Mesodermal cell (in vitro differentiated cells): ENCODE data around the gene GJA10. TPM values are rescaled to one million over a fixed set of nuclear protein-coding genes. Genes with fewer than 3 reads are reported as not detected.
"Not testable (repeated sequence)": the region's sequence is repeated elsewhere in the genome, so short reads cannot be mapped to it uniquely, and the experiment has no call there.

Source experiments
- H3K27ac ChIP-seq: 2 replicates; pipeline ENCODE4 v1.7.0; 2013; ENCODE audit warnings: mild to moderate bottlenecking, low read depth, low read length, moderate library complexity; ENCODE audit not compliant: severe bottlenecking
- H3K36me3 ChIP-seq: 2 replicates; pipeline ENCODE4 v1.7.1; 2013; ENCODE audit warnings: mild to moderate bottlenecking, low read length, moderate library complexity; ENCODE audit not compliant: control insufficient read depth, insufficient read depth
- H3K4me1 ChIP-seq: one replicate; pipeline ENCODE4 v1.7.1; 2013; ENCODE audit warnings: mild to moderate bottlenecking, low read length; ENCODE audit not compliant: insufficient read depth, control insufficient read depth, poor library complexity, severe bottlenecking
- H3K4me3 ChIP-seq: 2 replicates; pipeline ENCODE4 v1.7.0; 2013; ENCODE audit warnings: low read length, control low read depth, mild to moderate bottlenecking; ENCODE audit not compliant: insufficient read depth, poor library complexity, severe bottlenecking; ENCODE audit errors: extremely low read depth
- H3K9me3 ChIP-seq: 2 replicates; pipeline ENCODE4 v1.7.1; 2013; ENCODE audit warnings: mild to moderate bottlenecking, low read length, moderate library complexity; ENCODE audit not compliant: control insufficient read depth
- WGBS, 2 experiments: methylation state at CpG; one replicate each; pipeline ENCODE4 v1.1.5; 2013; ENCODE audit warnings: missing lambda C conversion rate in 2 of 2; ENCODE audit not compliant: insufficient coverage in 2 of 2; 5-methylcytosine and 5-hydroxymethylcytosine counted together
- polyA plus RNA-seq, 2 experiments: library from polyadenylated mRNA; stranded (reverse); fragments of 50-300 nt; gene quantifications; one replicate each; pipeline ENCODE4 v1.2.3, GENCODE V29; 2013

GJA10 gene
- not detected for polyA plus RNA-seq (2013, experiment 1 of 2)
- polyA plus RNA-seq (2013, experiment 2 of 2): not detected

DNA sequence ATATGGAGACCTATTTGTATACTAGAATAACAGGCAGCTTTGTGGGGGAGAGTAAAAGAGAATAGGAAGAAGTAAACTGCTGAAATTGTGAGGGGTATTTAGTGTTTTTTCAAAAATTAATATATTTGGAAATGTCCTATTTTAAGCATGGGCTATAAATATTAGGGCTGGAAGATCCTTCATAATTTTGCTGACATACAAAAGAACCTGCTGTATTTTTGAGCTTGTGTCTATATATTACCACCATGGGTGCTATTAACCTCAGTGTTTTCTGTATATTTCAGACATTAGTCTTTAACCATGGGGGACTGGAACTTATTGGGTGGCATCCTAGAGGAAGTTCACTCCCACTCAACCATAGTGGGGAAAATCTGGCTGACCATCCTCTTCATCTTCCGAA lies at the start of gene GJA10:
Gene GJA10, plus strand, starts transcription at position 301 of the 400 bp plus-strand sequence. Its CDS starts 0 bp downstream, at position 301.
- Histone ChIP-seq H3K4me1 (no peaks in the 10 kb centered on the region), H3K36me3 (no peaks in the 10 kb centered on the region), H3K9me3 (no peaks in the 10 kb centered on the region), H3K27ac (no peak within 1 kb of the TSS), H3K4me3 (no peak within 1 kb of the TSS)
- WGBS, 2 experiments: no CpG with 5 or more reads among the region's 1 CpG

- H3K36me3 ChIP-seq: peaks cover 49% of the 10 kb centered on the region
- not testable (repeated sequence) for H3K4me3 ChIP-seq, H3K27ac ChIP-seq, H3K9me3 ChIP-seq, H3K4me1 ChIP-seq
- 96 to 100% methylated on average over 2 to 5 of the region's 5 CpGs for WGBS, 2 experiments
These were observed 46.8 kb upstream of the GJA10 start for GRCh38 chr6:89847513-89847912.

DNA sequence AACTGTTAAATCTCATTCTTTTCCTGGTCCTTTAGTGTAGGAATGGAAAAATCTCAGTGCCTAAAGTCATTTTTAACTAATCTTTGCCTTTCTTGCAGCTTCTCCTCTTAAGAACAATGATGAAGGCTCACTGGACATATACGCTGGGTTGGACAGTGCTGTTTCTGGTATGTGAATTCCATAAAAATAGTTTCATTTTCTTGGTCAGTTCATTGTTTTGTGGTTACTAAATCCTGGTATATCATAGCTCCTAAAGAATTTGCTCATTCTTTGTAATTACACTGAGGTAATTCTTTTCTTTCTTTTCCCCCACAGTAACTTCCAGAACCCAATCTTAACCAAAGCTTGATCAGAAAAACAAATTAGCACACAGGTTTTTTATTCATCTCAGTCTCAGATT lies 41.2 kb upstream of the GJA10 start:
- no CpG with 5 or more reads among the region's 1 CpG for WGBS, 2 experiments
- Histone ChIP-seq H3K4me1 (no peaks in the 10 kb centered on the region), H3K36me3 (peaks cover 73% of the 10 kb centered on the region), H3K4me3 (no peak overlapping the region), H3K9me3 (no peaks in the 10 kb centered on the region), H3K27ac (no peak overlapping the region)

DNA sequence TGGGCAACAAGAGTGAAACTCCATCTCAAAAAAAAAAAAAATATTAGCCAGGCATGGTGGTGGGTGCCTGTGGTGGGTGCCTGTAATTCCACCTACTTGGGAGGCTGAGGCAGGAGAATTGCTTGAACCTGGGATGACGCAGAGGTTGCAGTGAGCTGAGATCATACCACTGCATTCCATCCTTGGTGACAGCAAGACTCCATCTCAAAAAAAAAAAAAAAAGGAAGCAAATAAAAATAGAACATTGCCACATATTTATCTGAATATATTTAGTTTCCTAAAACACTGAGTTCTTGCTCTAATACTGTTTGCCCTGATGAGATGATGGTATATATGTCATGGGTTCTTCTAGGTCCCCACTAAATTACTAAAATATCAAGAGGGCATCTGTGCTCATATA lies 36.2 kb upstream of the GJA10 start:
- no CpG with 5 or more reads among the region's 1 CpG for WGBS, 2 experiments
- H3K36me3 ChIP-seq: peaks cover 84% of the 10 kb centered on the region
- H3K4me3 ChIP-seq: no peak overlapping the region
- no peak overlapping the region for H3K27ac ChIP-seq
- no peaks in the 10 kb centered on the region for H3K4me1 ChIP-seq
- H3K9me3 ChIP-seq: no peaks in the 10 kb centered on the region

- H3K36me3 ChIP-seq: peaks cover 85% of the 10 kb centered on the region
- 90 to 100% methylated on average over 2 to 3 of the region's 4 CpGs for WGBS, 2 experiments
- no peaks in the 10 kb centered on the region for H3K4me1 ChIP-seq
- H3K27ac ChIP-seq: no peak overlapping the region
- no peak overlapping the region for H3K4me3 ChIP-seq
- H3K9me3 ChIP-seq: no peaks in the 10 kb centered on the region
These were observed 34.5 kb upstream of the GJA10 start for GRCh38 chr6:89859744-89860143.

GRCh38 chr6:89862273-89862672 lies 32.0 kb upstream of the GJA10 start:
- no peak overlapping the region for H3K4me3 ChIP-seq
- 98 to 100% methylated on average over 5 of the region's 5 CpGs for WGBS, 2 experiments
- H3K36me3 ChIP-seq: peaks cover 82% of the 10 kb centered on the region
- H3K4me1 ChIP-seq: no peaks in the 10 kb centered on the region
- no peak overlapping the region for H3K27ac ChIP-seq
- no peaks in the 10 kb centered on the region for H3K9me3 ChIP-seq

GRCh38 chr6:89862698-89863097 lies 31.6 kb upstream of the GJA10 start:
- WGBS, 2 experiments: no CpG with 5 or more reads among the region's 2 CpGs
- no peaks in the 10 kb centered on the region for H3K4me1 ChIP-seq
- no peaks in the 10 kb centered on the region for H3K9me3 ChIP-seq
- H3K36me3 ChIP-seq: peaks cover 82% of the 10 kb centered on the region
- no peak overlapping the region for H3K27ac ChIP-seq
- no peak overlapping the region for H3K4me3 ChIP-seq

DNA sequence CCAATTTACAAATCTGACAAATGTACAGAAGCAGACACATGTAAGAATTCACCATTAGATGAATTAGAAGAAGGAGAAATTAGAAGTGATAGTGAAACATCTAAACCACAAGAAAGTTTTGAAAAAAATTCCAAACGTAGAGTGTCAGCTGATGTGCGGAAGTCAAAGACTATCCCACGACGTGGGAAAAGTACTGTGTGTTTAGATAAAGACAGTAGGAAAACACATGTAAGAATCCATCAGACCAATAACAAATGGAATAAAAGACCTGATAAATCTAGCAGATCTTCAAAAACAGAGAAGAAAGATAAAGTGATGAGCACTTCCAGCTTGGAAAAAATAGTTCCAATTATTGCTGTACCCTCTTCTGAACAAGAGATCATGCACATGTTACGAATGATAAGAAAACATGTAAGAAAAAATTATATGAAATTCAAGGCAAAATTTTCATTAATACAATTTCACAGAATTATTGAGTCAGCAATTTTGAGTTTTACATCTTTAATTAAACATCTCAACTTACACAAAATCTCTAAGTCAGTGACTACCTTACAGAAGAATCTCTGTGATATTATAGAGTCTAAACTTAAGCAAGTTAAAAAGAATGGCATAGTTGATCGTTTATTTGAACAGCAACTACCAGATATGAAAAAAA lies 28.1 kb upstream of the GJA10 start:
- H3K4me1 ChIP-seq: no peaks in the 10 kb centered on the region
- no peak overlapping the region for H3K4me3 ChIP-seq
- H3K36me3 ChIP-seq: peaks cover 81% of the 10 kb centered on the region
- H3K9me3 ChIP-seq: no peaks in the 10 kb centered on the region
- H3K27ac ChIP-seq: no peak overlapping the region
- 100% methylated on average over 1 of the region's 6 CpGs; no CpG with 5 or more reads in 1 of the 2 experiments for WGBS, 2 experiments

DNA sequence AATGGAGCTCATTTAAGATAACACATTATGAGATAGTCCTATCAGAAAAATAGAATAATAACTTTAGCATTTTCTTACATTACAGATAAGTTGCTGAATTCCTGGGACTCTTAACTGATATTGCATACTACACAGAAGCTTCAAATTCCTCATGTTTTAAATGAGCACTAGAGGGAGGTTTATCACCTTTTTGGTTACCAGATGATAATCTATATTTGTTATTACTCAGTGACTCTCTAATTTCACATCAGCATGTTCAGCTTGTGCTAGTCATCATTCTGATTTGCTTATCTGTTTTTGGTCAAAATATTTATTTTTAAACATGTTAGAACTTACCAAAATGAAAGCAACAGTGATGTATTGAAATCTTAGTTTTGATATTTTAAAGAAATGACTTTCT lies 20.5 kb upstream of the GJA10 start:
- Histone ChIP-seq H3K9me3 (no peaks in the 10 kb centered on the region), H3K27ac (no peak overlapping the region), H3K4me1 (no peaks in the 10 kb centered on the region), H3K4me3 (no peak overlapping the region), H3K36me3 (peaks cover 28% of the 10 kb centered on the region)

- Histone ChIP-seq H3K9me3 (no peaks in the 10 kb centered on the region), H3K4me3 (no peak overlapping the region), H3K27ac (no peak overlapping the region), H3K4me1 (no peaks in the 10 kb centered on the region), H3K36me3 (peaks cover 24% of the 10 kb centered on the region)
- WGBS, 2 experiments: 91 to 100% methylated on average over 1 of the region's 3 CpGs
These were observed 19.8 kb upstream of the GJA10 start for GRCh38 chr6:89874438-89874837.

DNA sequence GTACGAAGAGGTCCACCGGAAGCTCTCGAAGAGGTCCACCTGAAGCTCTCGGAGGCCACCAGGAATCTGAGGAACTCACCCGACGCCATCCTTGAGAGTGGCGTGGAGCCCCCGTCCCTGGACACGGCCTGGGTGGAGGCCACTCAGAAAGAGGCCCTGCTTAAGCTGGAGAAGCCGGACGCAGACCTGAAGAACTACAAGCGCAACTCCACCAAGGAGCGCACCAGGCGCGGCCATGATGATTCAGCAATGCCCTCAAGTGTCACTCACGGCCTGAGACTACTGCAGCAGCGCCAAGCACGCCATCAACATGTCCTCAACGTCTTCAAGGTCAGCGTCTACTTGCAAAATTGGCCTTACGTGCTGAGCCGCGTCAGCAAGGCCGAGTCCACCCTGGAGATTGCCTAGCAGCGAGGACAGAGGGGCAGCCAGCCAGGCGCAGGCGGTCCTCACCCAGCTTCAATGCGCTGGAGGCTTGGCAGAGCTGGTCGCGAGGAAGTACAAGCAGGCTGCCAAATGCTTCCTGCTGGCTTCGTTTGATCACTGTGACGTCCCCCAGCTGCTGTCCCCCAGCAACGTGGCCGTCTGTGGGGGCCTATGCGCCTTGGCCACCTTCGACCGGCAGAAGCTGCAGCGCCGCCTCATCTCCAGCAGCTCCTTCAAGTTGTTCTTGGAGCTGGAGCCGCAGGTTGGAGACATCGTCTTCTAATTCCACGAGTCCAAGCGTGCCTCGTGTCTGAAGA lies 7.7 kb upstream of the GJA10 start:
- Histone ChIP-seq H3K36me3 (no peaks in the 10 kb centered on the region), H3K4me3 (no peak overlapping the region), H3K4me1 (no peaks in the 10 kb centered on the region), H3K27ac (no peak overlapping the region), H3K9me3 (no peaks in the 10 kb centered on the region)
- WGBS, 2 experiments: 94 to 96% methylated on average over 44 of the region's 44 CpGs
